ENCODE data around the gene NFATC4.
"Not testable (repeated sequence)": the region's sequence is repeated elsewhere in the genome, so short reads cannot be mapped to it uniquely, and the experiment has no call there.

The NFATC4 gene

GRCh38 chr14:24367514-24368211 is at the start of gene NFATC4:
NFATC4 (plus strand) TSS chr14:24368184; CDS start chr14:24368341, 157 bp downstream.
- DNase-seq = no peak

GRCh38 chr14:24321212-24321975 is 46.6 kb upstream of the NFATC4 start:
- DNase-seq = no peak

GRCh38 chr14:24322672-24323071 is 45.3 kb upstream of the NFATC4 start:
- no peak for DNase-seq

GRCh38 chr14:24323341-24323740 is 44.6 kb upstream of the NFATC4 start:
- DNase-seq = no peak

GRCh38 chr14:24324024-24324423 is 44.0 kb upstream of the NFATC4 start:
- DNase-seq = no peak

- DNase-seq = no peak
Measured at GRCh38 chr14:24325041-24325530, 42.9 kb upstream of the NFATC4 start.

- no peak for DNase-seq
Measured at GRCh38 chr14:24325963-24326362, 42.0 kb upstream of the NFATC4 start.

- no peak for DNase-seq
Measured at GRCh38 chr14:24327303-24327702, 40.7 kb upstream of the NFATC4 start.

- not testable (repeated sequence) for DNase-seq
Measured at GRCh38 chr14:24327914-24328313, 40.1 kb upstream of the NFATC4 start.

GRCh38 chr14:24329073-24329663 is 38.8 kb upstream of the NFATC4 start:
- DNase-seq = no peak

- DNase-seq = no peak
Measured at GRCh38 chr14:24329736-24330135, 38.2 kb upstream of the NFATC4 start.

- DNase-seq = no peak
Measured at GRCh38 chr14:24330973-24331674, 36.9 kb upstream of the NFATC4 start.

GRCh38 chr14:24331731-24332267 is 36.2 kb upstream of the NFATC4 start:
- no peak for DNase-seq

- peak; percentile 72 for DNase-seq
Measured at GRCh38 chr14:24332268-24332993, 35.6 kb upstream of the NFATC4 start.

- no peak for DNase-seq
Measured at GRCh38 chr14:24334431-24335291, 33.3 kb upstream of the NFATC4 start, which contains the start of gene ADCY4. ADCY4 (minus strand) TSS chr14:24335071; CDS start chr14:24334652, 419 bp downstream.

GRCh38 chr14:24335461-24336171 is 32.4 kb upstream of the NFATC4 start:
- DNase-seq = no peak

GRCh38 chr14:24337144-24337823 is 30.7 kb upstream of the NFATC4 start:
- DNase-seq = no peak

- no peak for DNase-seq
Measured at GRCh38 chr14:24337824-24338175, 30.2 kb upstream of the NFATC4 start.

GRCh38 chr14:24338843-24339242 is 29.1 kb upstream of the NFATC4 start:
- no peak for DNase-seq

All from stimulated activated CD4-positive, alpha-beta T cell treated with anti-CD3 and anti-CD28 coated beads, Interleukin-12 subunit alpha, Interleukin-12 subunit beta, amount 100 ng/mL, for 4 hours (primary cell).